ELR (cell line): ENCODE results near the gene GAMT.

Source experiments
- DNase-seq: peaks from one replicate; pipeline ENCODE4 v3.0.0-alpha.2; 2015; ENCODE audit warnings: low read depth

The GAMT gene

GRCh38 chr19:1401138-1401888 lies at the start of gene GAMT:
TSS of gene GAMT (minus strand) at chr19:1401542. CDS start at chr19:1401476, 66 bp downstream.
- DNase-seq: peak; percentile 58

GRCh38 chr19:1449467-1450442 lies 48.4 kb upstream of the GAMT start, which contains the start of gene APC2:
TSS of gene APC2 (plus strand) at chr19:1450121. CDS start at chr19:1453002, 2,881 bp downstream.
- DNase-seq: peak; percentile 50

GRCh38 chr19:1447944-1448343 lies 46.6 kb upstream of the GAMT start:
- no peak for DNase-seq

GRCh38 chr19:1447504-1447903 lies 46.2 kb upstream of the GAMT start:
- no peak for DNase-seq

GRCh38 chr19:1446713-1447481 lies 45.6 kb upstream of the GAMT start:
- DNase-seq: no peak

- peak; percentile 40 for DNase-seq
These were observed 44.8 kb upstream of the GAMT start for GRCh38 chr19:1445932-1446712.

DNA sequence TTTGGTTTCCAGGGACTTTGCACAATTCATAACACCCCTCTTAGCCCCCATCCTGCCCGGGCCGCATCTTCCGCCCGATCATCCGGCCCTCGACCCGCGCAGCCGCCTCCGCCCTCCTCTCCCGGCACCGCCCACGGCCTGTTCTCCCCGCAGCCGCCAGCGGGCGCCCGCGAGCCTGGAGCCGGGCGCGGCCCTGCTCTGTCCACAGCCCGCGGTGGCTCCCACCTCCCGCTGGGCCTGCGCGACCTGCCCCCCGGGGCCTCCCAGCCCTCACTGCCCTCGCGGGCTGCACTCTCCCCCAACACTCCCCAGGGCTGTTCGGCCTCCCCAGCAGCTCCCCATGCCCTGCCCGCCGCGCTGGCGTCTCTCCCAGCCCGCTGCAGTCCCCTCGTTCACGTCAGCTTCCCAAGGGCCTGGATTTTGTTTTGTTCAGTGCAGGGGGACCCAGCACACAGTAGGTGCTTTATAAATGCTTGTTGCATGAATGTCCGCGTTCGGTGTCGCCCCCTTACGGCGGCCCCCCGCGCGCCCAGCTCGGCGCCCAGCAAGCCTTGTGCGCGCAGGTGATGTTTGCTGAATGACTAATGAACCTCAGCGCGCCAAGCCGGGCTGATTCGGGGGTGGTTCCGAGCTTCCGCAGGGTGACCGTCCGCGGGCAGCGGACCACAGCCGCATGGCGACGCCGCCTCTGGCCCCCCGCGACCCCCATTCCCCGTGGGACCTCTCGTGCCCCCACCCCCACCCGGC lies 44.0 kb upstream of the GAMT start:
- peak; percentile 69 for DNase-seq

- no peak for DNase-seq
These were observed 40.5 kb upstream of the GAMT start for GRCh38 chr19:1441677-1442438.

DNA sequence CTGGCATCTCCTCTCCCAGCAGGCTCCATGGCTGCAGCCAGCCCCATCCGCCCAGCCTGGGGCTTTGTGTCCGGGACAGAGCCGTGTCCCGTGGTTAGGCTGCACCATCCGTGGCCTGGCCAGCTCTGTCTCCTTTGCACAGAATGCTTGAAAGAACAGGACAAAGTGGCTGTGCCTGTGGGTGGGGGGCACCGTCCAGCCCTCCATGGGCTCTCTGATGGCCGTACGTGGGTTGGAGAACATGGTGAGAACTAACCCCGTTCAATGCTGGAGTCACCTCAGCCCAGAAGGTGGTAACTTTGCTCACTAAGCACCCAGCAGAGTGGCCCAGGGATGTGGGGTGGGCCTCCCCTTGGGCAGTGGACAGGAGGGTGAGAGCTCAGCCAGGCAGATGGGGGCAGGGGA lies 39.7 kb upstream of the GAMT start:
- no peak for DNase-seq

- DNase-seq: no peak
These were observed 39.1 kb upstream of the GAMT start for GRCh38 chr19:1440418-1440801.

- peak; percentile 68 for DNase-seq
These were observed 38.4 kb upstream of the GAMT start for GRCh38 chr19:1439525-1440417.

DNA sequence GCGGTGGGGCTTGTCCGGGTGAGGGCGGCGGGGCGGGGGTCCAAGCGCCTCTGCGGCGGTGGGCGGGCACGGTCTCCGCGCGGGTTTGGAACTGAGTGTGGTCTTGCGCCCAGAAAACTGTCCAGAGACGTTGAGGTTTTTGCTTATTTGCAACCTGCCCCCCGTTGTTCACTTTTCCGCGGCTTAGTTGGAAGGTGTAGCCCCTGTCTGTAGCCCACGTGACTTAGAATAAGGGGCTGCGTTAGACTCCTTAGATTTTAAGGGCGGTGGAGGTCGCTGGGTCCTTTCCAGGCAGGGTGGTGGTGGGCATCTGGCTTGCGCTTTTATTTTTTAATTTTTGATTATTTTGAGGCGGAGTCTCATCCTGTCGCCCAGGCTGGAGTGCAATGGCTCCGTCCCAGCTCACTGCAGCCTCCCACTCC lies 37.6 kb upstream of the GAMT start:
- no peak for DNase-seq

DNA sequence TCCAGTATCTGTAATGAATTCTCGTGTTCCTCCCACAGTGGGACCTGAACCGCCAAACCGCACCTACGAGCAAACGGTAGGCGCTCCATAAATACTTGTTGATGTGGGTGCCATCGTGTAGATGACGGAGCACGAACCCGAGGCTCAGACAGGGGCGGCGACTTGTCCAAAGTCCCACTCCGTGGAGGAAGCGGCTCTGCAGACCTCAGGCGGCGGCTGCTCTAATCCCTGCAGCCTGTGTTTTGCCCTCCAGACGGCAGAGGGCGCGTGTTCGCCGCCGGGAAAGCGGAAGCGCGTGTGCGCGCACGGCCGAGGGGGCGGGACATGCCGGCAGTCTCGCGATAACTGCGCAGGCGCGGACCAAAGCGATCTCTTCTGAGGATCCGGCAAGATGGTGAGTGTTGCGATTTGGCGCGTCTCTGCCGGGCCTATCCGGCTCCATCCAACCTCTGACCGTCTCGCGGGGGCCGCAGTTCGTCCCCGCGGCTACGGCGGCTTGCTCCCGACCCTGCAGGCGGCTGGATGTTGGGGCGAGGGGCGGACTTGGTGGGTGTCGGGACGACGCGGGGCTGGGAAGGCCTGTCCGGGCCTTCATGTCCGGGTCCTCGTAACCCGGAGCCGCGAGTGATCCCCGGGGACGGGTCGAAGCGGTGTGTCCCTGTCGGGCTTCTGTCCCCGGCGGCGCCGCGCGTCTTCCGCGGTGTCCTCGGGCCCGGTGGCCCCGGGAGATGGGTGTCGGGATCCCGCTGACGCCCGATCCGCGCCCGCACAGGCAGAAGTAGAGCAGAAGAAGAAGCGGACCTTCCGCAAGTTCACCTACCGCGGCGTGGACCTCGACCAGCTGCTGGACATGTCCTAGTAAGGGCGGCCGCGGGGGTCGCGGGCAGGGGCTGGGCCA lies 36.9 kb upstream of the GAMT start, which contains the start of gene RPS15:
Gene RPS15 (plus strand): TSS at position 362 of the 898 bp plus-strand sequence. CDS start 30 bp downstream, at position 392.
- DNase-seq: peak; percentile 94

DNA sequence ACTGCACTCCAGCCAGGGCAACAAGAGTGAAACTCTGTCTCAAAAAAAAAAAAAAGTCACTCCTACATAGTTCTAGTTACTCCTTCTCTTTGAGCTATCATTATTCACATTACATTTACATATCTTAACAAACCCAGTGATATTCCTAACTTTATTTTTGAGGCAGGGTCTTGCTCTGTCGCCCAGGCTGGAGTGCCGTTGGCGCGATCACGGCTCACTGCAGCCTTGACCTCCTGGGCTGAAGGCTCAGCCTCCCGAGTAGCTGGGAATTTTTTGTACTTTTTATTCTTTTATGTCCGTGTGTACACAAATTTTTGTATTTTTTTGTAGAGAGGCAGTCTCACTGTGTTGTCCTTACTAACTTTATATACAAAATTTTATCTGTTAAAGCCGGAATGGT lies 36.3 kb upstream of the GAMT start:
- no peak for DNase-seq

DNA sequence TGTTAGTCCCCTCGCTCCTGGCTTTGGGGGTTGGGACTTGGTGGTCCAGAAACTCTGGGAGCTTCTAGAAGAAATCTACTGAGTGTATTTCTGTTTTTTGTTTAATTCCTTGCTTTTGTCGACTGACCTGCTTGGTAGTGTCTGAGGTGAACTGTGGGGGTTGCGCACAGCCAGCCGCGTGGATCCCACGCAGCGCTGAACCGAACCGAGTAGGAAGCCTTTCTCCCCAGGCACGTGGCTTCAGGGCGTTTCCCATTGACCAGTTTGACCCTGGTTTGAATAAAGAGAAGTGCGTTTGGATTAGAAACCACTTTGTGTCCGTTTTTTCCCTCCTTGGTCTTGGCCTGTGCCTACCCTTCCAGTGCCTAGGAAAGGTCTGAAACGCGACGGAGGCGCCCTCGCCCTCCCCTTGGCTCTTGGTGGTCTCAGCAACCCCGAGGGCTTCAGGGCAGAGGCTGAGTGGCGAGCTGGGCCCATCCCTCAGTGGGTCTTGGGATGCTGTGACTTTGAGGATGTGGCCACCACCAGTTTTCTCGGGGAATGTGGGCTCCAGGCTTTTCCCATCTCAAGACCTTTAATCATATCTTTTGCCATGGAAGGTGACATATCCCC lies 34.1 kb upstream of the GAMT start:
- DNase-seq: no peak

GRCh38 chr19:1434577-1435060 lies 33.3 kb upstream of the GAMT start:
- no peak for DNase-seq

GRCh38 chr19:1434040-1434366 lies 32.7 kb upstream of the GAMT start:
- no peak for DNase-seq
